AG08396 (cell line): ENCODE data around the gene PREX1.
"Not testable (repeated sequence)": the region's sequence is repeated elsewhere in the genome, so short reads cannot be mapped to it uniquely, and the experiment has no call there.

ENCODE experiments used
- DNase-seq: peaks from one replicate; pipeline ENCODE4 v3.0.0; 2012; ENCODE audit warnings: low spot score, mixed read lengths

Gene PREX1

GRCh38 chr20:48794360-48794759 lies 33.4 kb downstream of the PREX1 start:
- no peak for DNase-seq

DNA sequence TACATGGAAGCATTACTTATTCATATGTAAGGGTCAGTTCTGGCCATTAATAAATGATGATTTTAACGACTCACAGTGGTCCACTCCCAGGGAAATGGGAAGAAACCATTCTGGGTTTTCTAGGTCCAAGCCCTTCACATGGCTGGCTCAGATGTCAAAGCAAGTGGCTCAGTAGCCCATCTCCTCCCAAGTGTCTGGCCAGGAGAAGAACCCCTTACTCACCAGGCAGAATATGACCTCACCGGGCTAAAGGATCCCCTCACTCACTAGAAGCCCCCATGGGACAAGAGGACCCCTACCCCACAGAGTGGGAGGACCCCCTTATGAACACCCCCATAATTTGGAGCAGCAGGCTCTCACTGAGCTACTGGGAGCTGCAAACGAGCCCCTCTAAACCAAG lies 34.0 kb downstream of the PREX1 start:
- no peak for DNase-seq

DNA sequence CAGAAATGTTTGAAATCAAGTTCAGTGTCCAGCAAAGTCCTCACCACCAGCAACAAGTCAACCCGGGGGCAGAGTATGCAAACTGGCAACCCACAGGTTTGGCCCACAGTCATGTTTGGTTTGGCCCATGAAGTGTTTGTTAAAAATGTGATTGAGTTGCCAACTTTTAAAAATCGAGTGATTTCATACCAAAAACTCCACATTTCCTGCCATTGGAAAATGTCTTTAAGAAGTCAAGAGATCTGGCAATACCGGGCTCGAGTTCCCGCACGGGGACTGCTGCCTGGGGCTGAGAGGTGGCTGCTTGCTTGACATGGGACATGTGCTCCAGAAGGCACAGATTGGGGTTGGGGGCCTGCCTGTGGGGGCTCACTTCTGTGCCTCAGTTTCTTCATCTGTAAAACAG lies 36.1 kb downstream of the PREX1 start:
- DNase-seq = peak; percentile 28

GRCh38 chr20:48791014-48791413 lies 36.8 kb downstream of the PREX1 start:
- no peak for DNase-seq

- DNase-seq = no peak
These were observed 37.3 kb downstream of the PREX1 start for GRCh38 chr20:48790473-48791003.

DNA sequence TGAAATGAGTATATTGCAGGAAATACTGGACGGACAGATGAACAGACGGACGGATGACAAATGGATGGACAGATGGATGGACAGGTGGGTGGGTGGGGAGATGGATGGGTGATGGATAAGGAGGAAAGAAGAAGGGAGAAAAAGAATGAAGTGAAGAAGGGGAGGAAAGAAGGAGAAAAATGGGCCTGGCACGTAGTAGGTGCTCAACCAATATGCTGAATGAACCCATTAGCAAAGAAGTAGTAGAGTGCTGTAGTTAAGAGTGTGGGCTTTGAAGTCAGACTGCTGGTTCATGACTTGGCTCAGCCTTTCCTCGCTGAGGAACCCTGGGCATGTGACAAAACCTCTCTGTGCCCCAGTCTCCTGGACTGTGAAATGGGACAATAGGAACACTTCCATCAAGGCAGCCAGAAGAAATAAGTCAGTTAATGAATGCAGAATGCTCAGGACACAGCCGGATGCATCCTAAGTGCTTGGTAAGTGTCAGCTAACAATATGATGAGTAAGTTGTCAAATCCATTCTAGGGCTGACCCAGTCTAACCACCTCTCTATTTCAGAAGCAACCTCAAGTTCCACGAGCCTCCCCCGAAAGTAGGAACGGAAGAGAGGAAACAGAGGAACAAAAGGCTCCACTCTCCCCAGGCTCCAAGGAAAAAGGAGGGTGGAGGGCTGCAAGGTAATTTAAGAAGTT lies 37.9 kb downstream of the PREX1 start:
- no peak for DNase-seq

DNA sequence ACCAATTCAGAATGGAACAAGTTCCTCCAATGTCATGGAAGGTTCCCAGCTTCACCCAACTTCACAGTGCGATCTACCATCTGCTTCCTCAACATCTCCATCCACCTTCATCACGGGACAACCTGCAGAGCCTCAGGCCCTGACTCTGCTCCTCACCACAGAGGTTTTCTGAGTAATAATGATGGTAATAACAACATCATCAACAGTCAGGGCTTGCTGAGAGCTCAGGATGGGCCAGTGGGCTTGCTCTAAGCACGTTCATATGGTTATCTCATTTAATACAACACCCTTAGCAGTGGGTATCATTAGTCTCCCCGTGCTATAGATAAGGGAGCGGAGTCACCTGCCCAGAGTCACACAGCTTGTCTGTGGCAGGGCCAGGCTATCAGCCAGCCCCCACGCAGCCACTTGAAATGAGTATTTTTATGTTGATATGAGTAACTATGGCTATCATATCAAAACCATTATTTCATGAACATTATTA lies 38.6 kb downstream of the PREX1 start:
- DNase-seq = no peak

DNA sequence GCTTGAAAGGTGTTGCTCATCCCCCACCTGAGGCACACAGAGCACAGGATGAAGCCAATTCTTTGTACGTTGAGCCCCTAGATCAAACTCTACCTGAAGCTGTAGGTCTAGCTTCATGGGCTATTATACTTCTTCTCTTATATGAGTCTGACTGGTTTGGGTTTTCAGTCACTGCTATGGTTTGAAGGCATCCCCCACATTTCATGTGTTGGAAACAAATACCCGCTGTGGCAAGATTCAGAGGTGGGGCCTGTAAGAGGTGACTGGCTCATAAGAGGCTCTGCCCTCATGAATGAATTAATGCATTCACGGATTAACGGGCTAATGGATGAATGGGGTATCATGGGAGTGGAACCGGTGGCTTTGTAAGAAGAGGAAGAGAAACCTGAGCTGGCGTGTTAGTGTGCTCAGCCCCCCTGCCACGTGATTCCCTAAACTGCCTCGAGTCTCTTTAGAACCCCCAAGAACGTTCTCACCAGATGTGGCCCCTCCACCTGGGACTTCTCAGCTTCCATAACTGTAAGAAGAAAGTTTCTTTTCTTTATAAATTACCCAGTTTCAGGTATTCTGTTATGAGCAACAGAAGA lies 39.2 kb downstream of the PREX1 start:
- no peak for DNase-seq

- peak; percentile 21 for DNase-seq
These were observed 39.9 kb downstream of the PREX1 start for GRCh38 chr20:48787861-48788375.

DNA sequence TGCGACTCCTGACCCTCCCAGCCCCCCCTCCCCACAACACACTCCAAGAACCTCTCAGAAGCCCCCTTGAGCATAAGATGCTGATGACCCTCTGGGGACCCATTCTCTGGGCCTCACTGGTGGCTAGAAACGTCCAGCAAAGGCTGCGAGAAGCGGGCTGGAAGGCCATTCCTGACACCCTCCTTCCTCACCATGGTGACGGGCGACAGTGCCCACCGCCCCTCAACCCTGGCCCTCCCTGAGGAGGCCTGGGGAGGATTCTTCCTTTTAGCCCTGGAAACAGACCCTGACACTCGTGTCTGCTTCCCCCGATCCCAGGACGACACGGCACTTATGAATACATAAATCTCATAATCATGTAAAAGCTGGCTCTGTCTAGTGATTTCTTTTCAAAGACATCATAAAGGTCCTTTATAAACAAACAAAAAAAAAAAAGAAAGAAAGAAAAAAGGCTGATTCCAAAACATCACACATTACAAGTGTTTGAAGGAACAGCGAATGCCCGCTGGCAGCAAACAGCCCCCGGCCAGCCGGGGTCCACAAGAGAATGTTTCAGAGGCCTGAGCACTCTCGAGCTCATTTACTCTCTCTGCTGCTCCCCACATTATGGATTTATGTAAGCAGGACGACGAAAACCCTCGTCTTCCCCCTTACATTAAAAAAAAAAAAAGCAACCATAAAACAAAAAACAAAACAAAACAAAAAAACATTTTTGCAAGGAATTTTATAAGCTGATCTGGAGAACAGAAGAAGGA lies 40.7 kb downstream of the PREX1 start:
- DNase-seq = no peak

GRCh38 chr20:48785801-48786200 lies 42.0 kb downstream of the PREX1 start:
- DNase-seq = no peak

- DNase-seq = no peak
These were observed 42.5 kb downstream of the PREX1 start for GRCh38 chr20:48785256-48785655.

DNA sequence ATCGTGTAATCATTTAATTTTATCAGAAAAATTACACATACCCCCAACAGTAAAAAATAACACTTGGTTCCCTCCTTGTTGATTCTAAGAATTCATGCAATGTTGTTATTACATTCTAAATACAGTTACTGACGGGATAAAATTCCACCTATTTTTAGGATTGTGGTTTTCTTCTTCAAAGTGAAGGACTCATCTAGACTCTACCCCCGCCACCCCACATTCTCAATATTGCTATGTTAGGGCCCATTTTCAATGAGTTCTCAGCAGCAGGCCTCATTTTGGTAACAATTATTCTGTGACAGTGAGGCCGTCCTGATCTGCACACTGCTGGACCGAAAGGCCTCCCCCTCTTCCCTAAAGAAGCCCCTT lies 43.5 kb downstream of the PREX1 start:
- no peak for DNase-seq

- no peak for DNase-seq
These were observed 44.1 kb downstream of the PREX1 start for GRCh38 chr20:48783533-48784272.

- no peak for DNase-seq
These were observed 44.9 kb downstream of the PREX1 start for GRCh38 chr20:48782901-48783308.

- DNase-seq = no peak
These were observed 45.7 kb downstream of the PREX1 start for GRCh38 chr20:48782053-48782452.

GRCh38 chr20:48781634-48782033 lies 46.2 kb downstream of the PREX1 start:
- no peak for DNase-seq

GRCh38 chr20:48779435-48779834 lies 48.4 kb downstream of the PREX1 start:
- DNase-seq = no peak

- no peak for DNase-seq
These were observed 50.0 kb downstream of the PREX1 start for GRCh38 chr20:48777821-48778220.

GRCh38 chr20:48777005-48777404 lies 50.8 kb downstream of the PREX1 start:
- DNase-seq = no peak

GRCh38 chr20:48776306-48776705 lies 51.5 kb downstream of the PREX1 start:
- peak; percentile 48 for DNase-seq

DNA sequence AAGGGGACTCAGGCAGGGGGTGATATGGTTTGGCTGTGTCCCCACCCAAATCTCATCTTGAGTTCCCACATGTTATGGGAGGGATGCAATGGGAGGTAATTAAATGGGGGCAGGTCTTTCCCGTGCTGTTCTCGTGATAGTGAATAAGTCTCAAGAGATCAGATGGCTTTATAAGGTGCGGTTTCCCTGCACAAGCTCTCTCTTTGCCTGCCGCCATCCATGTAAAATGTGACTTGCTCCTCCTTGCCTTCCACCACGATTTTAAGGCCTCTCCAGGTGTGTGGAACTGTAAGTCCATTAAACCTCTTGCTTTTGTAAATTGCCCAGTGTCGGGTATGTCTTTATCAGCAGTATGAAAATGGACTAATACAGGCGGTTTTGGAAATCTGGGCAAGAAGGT lies 52.3 kb downstream of the PREX1 start:
- not testable (repeated sequence) for DNase-seq
